CD4-positive, CD25-positive, alpha-beta regulatory T cell (primary cell): ENCODE results near the gene MICAL2. TPM values are rescaled to one million over a fixed set of nuclear protein-coding genes. Genes with fewer than 3 reads are reported as not detected.
A peak's percentile ranks its signal among the peaks of the same experiment; 100 is the strongest.

Experiments used
- ATAC-seq, 2 donors: fragments of 150-1000 bp; cut with Tn5 transposase; one replicate each; pipeline ENCODE4 v1.10.0; 2021; ENCODE audit warnings: low read depth in 2 of 2, moderate number of reproducible peaks in 2 of 2, moderate library complexity in 1 of 2
- DNase-seq, 3 donors: peaks; one replicate each; pipeline versions ENCODE4 v3.0.0 to v3.0.0-alpha.2; 2012 to 2022; ENCODE audit warnings: mixed read lengths in 1 of 3
- H3K27ac ChIP-seq: one replicate; pipeline ENCODE4 v1.7.0; 2013; ENCODE audit warnings: mild to moderate bottlenecking, low read length; ENCODE audit not compliant: insufficient read depth, poor library complexity, severe bottlenecking
- H3K27me3 ChIP-seq: one replicate; pipeline ENCODE4 v1.7.0; 2013; ENCODE audit warnings: low read length; ENCODE audit not compliant: control insufficient read depth, insufficient read depth
- H3K36me3 ChIP-seq: one replicate; pipeline ENCODE4 v1.7.0; 2013; ENCODE audit warnings: mild to moderate bottlenecking, low read length, moderate library complexity; ENCODE audit not compliant: control insufficient read depth, insufficient read depth
- H3K4me1 ChIP-seq: 2 replicates; pipeline ENCODE4 v1.7.0; 2013; ENCODE audit warnings: mild to moderate bottlenecking, low read length; ENCODE audit not compliant: insufficient read depth, control insufficient read depth, poor library complexity, severe bottlenecking
- H3K4me3 ChIP-seq: one replicate; pipeline ENCODE4 v1.7.0; 2013; ENCODE audit warnings: low read depth, mild to moderate bottlenecking, low read length, moderate library complexity
- H3K9me3 ChIP-seq, 2 experiments: 1 replicate in 1 of 2; 2 replicates in 1 of 2; pipeline ENCODE4 v1.7.0; 2013; ENCODE audit warnings: low read length in 2 of 2, mild to moderate bottlenecking in 1 of 2, moderate library complexity in 1 of 2; ENCODE audit not compliant: control insufficient read depth in 2 of 2
- H3K27ac Mint-ChIP-seq, 3 donors: one replicate each; pipeline ENCODE4 v1.8.0; 2020 to 2022; ENCODE audit warnings: mild to moderate bottlenecking in 3 of 3, mixed read lengths in 3 of 3, moderate library complexity in 2 of 3
- H3K27me3 Mint-ChIP-seq: one replicate; pipeline ENCODE4 v1.8.0; 2022; ENCODE audit warnings: mild to moderate bottlenecking, mixed read lengths
- H3K36me3 Mint-ChIP-seq: one replicate; pipeline ENCODE4 v1.8.0; 2020; ENCODE audit warnings: mixed read lengths
- H3K4me1 Mint-ChIP-seq, 4 donors: one replicate each; pipeline ENCODE4 v1.8.0; 2020 to 2022; ENCODE audit warnings: mixed read lengths in 4 of 4, mild to moderate bottlenecking in 1 of 4
- H3K4me3 Mint-ChIP-seq, 4 donors: one replicate each; pipeline ENCODE4 v1.8.0; 2020 to 2022; ENCODE audit warnings: mild to moderate bottlenecking in 4 of 4, mixed read lengths in 4 of 4, moderate library complexity in 3 of 4
- H3K9me3 Mint-ChIP-seq, 7 donors: one replicate each; pipeline ENCODE4 v1.8.0; 2020 to 2022; ENCODE audit warnings: mixed read lengths in 7 of 7, mild to moderate bottlenecking in 3 of 7, moderate library complexity in 2 of 7
- polyA plus RNA-seq, 4 donors: library from polyadenylated mRNA; unstranded; fragments of 300-500 nt; fragmentation: Illumina TruSeq; gene quantifications; one replicate each; pipeline ENCODE4 v1.2.3, GENCODE V29; 2021
- total RNA-seq: library from RNA; stranded (reverse); gene quantifications from one replicate; pipeline ENCODE4 v1.2.3, GENCODE V29; 2022

MICAL2 gene
- total and polyA plus RNA-seq, 5 donors from 2014 or later, result 15.9 to 67.5 (median 24.4) TPM

DNA sequence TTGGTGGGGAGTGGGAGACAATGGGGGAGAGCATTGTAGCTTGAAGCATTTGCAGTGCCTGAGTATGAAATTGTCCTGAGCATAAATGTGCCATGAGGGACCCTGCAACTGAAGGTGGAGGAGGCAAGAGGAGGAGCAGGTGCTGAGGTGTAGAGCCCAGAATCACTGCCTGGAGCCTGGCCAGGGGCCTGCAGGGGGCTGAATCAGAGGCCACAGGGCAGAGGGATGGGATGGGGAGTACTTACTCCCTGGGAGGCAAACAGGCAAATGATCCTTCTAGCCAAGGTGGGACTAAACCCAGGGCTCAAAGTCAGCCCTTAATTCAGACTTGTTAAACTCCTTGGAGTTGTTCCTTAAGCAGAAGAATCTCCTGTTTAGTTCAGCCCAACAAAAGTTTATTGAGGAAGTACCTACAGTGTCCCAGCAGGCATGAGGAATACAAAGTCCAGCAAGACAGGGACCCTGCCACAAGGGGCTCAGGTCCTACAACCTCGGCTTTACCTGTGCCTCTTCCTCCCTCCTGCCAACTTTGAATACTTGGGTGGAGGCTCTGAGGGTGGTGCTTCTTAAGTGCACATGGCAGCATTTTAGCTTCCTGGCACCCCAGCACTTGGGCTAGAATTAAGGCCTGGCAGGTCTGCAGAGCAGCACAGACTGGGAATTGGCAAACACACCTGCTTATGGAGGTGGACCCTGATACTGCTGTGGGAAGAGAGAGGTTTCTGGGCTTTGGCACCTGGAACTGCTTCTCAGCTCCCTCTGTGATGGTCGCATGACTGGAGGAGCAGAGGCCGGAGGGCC lies 20.0 kb downstream of the MICAL2 start:
- H3K27ac ChIP-seq, result no peak overlapping the region
- no peaks in the 10 kb centered on the region for H3K27me3 Mint-ChIP-seq
- H3K27ac Mint-ChIP-seq, result no peak overlapping the region
- peaks cover 12 to 18% (median 15%) of the 10 kb centered on the region in 4 donors for H3K4me1 Mint-ChIP-seq
- DNase-seq (peak in 1 of 3 donors; percentile 41), ATAC-seq (no peak)
- H3K4me1 ChIP-seq, result peaks cover 10% of the 10 kb centered on the region
- no peak overlapping the region for H3K4me3 ChIP-seq
- H3K9me3 ChIP-seq, result no peaks in the 10 kb centered on the region
- H3K36me3 Mint-ChIP-seq, result no peaks in the 10 kb centered on the region
- no peaks in the 10 kb centered on the region for H3K9me3 Mint-ChIP-seq
- H3K36me3 ChIP-seq, result no peaks in the 10 kb centered on the region
- no peak overlapping the region for H3K4me3 Mint-ChIP-seq
- no peaks in the 10 kb centered on the region for H3K27me3 ChIP-seq

DNA sequence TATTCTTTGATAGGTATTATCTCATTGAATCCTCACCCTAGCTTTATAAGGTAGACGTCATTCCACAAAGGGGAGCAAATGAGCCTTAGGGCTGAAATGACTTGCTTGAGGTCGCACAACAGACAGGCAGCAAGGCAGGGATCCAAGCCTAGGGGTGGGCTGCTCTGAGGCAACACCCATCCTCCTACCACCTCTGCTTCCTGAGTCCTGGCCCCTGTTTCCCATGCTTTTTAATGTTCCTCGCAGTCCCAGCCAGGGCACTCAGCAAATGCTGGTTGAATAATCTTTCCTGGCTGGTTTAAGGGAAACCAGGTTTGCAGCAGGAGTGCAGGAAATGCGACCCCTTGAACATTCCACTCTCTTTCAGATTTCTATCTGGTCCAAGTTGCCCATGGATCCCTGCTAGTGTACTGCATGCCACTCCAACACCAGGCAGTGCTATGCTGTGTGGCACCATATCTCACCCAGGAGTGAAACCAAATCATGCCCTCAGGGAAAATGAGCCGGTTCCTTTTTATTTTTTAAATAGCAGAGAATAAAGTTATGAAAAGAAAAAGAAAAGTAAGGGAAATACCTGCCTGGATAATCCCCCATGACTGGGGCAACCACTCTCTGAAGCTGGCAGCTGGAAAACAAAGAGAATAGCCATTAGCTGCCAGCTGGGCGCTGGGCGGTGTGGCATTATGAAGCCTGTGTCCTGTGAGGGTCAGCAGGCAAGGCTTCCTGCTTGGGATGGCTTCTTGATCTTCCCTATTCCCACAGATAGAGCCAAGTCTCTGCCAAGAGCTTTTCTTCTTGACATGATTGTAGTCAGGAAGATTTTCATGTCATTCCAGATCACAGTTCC lies 21.8 kb downstream of the MICAL2 start:
- Histone ChIP-seq H3K9me3 (no peaks in the 10 kb centered on the region), H3K27me3 (no peaks in the 10 kb centered on the region), H3K4me1 (peaks cover 10% of the 10 kb centered on the region), H3K36me3 (no peaks in the 10 kb centered on the region), H3K4me3 (no peak overlapping the region), H3K27ac (no peak overlapping the region)
- H3K36me3 Mint-ChIP-seq, result no peaks in the 10 kb centered on the region
- no peak for ATAC-seq
- no peaks in the 10 kb centered on the region for H3K27me3 Mint-ChIP-seq
- H3K27ac Mint-ChIP-seq, result peak overlapping the region in 1 of 3 donors; percentile 31
- no peak overlapping the region for H3K4me3 Mint-ChIP-seq
- no peaks in the 10 kb centered on the region for H3K9me3 Mint-ChIP-seq
- H3K4me1 Mint-ChIP-seq, result peaks cover 7 to 15% (median 12%) of the 10 kb centered on the region in 4 donors
- no peak for DNase-seq

DNA sequence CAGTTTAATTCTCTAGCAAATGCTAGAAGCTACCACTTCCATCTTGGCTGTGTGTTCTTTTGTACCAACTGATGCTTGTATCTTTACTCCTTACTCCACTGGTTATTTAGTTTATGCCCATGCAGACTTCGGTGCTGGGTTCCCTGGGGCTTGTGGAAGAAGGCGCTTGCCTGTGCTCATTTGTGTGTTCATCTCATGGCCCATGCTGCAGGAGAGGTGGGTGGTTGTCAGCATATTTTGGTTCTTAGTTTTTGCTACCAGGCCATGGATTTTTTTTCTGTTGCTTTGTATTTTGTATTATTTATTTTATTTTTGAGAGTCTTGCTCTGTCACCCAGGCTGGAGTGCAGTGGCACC lies 22.4 kb downstream of the MICAL2 start:
- no peak for DNase-seq
- Histone ChIP-seq H3K27me3 (no peaks in the 10 kb centered on the region), H3K27ac (no peak overlapping the region), H3K4me1 (peaks cover 10% of the 10 kb centered on the region), H3K36me3 (no peaks in the 10 kb centered on the region), H3K9me3 (no peaks in the 10 kb centered on the region), H3K4me3 (no peak overlapping the region)
- H3K27me3 Mint-ChIP-seq, result no peaks in the 10 kb centered on the region
- H3K4me3 Mint-ChIP-seq, result no peak overlapping the region
- peaks cover 4 to 17% (median 12%) of the 10 kb centered on the region in 4 donors for H3K4me1 Mint-ChIP-seq
- no peaks in the 10 kb centered on the region for H3K36me3 Mint-ChIP-seq
- ATAC-seq, result no peak
- H3K9me3 Mint-ChIP-seq, result no peaks in the 10 kb centered on the region
- peak overlapping the region in 1 of 3 donors; percentile 31 for H3K27ac Mint-ChIP-seq

DNA sequence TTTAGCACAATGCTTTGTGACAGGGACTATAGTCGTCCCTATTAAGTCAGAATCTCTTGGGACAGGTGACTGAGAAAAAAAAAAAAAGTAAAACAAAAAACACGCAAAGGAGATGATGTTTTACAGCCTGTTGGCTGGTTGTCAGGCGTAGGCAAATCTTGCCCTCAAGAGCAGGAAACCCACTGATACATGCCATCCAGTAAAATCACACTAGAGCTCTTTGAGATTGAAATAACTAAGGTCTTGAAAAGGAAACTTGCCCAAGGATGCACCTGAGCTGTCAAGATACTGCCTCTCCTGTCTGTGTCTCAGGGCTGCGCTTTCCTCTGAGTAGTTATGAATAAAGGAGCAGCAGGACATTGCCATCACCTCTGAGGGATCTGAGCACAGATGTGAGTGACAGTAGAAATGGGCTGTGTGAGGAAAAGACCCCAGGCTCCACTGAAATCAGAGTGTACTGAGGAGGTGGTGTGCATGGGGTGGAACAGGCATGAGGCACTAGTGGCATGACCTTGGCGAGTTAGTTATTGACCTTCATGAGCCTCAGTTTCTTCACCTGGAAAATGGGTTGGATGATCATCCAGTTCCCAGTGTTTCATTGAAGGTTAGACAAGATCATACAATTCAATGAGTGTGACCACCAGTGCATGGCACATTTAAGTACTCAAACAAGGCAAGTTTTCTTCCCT lies 23.3 kb downstream of the MICAL2 start:
- no peaks in the 10 kb centered on the region for H3K36me3 ChIP-seq
- Mint-ChIP-seq H3K4me3 (peak overlapping the region in 1 of 4 donors; percentile 6), H3K4me1 (peaks cover 4 to 21% (median 14%) of the 10 kb centered on the region in 4 donors), H3K9me3 (no peaks in the 10 kb centered on the region), H3K27me3 (no peaks in the 10 kb centered on the region), H3K27ac (peak overlapping the region in 1 of 3 donors; percentile 61), H3K36me3 (no peaks in the 10 kb centered on the region)
- H3K27ac ChIP-seq, result no peak overlapping the region
- no peak overlapping the region for H3K4me3 ChIP-seq
- no peaks in the 10 kb centered on the region for H3K9me3 ChIP-seq
- peaks cover 10% of the 10 kb centered on the region for H3K4me1 ChIP-seq
- DNase-seq (peak in 2 of 3 donors; percentile 28 to 42), ATAC-seq (peak in 1 of 2 donors; percentile 16)
- H3K27me3 ChIP-seq, result no peaks in the 10 kb centered on the region

DNA sequence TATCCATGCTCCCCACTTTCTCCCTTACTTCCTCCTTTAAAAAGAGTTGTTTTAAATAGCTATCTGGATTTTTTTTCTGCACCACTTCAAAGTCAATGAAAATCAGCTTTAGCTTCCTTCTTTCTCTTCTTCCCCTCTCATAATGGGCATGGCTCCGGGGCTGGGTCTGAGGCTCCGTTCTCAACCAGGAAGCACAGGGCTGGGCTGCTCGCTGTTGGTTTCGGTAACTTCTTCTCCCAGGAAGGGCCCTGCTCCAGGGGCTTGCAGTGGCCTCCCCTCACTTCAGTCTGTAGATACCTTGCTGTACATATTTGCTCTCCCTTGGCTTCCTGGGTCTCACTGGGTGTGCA lies 23.8 kb downstream of the MICAL2 start:
- H3K9me3 ChIP-seq, result no peaks in the 10 kb centered on the region
- H3K4me3 ChIP-seq, result no peak overlapping the region
- no peaks in the 10 kb centered on the region for H3K36me3 ChIP-seq
- H3K27me3 ChIP-seq, result no peaks in the 10 kb centered on the region
- peaks cover 4 to 21% (median 14%) of the 10 kb centered on the region in 4 donors for H3K4me1 Mint-ChIP-seq
- H3K27me3 Mint-ChIP-seq, result no peaks in the 10 kb centered on the region
- no peak overlapping the region for H3K4me3 Mint-ChIP-seq
- H3K27ac Mint-ChIP-seq, result peak overlapping the region; percentile 17 to 61 (median 58)
- no peaks in the 10 kb centered on the region for H3K9me3 Mint-ChIP-seq
- ATAC-seq (peak in 1 of 2 donors; percentile 23), DNase-seq (no peak)
- no peaks in the 10 kb centered on the region for H3K36me3 Mint-ChIP-seq
- H3K4me1 ChIP-seq, result peaks cover 10% of the 10 kb centered on the region
- no peak overlapping the region for H3K27ac ChIP-seq

DNA sequence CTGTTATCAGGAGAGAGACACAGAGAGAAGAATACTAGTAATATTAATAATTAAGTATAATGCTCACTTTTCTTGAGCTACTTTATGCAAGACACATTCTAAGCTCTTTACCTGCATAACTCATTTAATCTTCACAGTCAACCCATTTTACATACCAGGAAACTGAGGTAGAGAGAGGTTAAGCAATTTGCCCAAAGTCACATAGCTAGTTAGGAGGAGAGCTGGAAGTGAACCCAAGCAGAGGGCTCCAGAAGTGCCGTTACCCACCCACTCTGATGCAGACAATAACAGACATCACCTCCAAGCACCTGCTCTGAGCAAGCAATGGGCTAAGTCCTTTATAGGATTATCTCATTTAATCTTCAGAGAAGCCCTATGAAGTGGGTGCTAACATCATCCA lies 24.8 kb downstream of the MICAL2 start:
- Histone ChIP-seq H3K36me3 (no peaks in the 10 kb centered on the region), H3K27ac (no peak overlapping the region), H3K27me3 (no peaks in the 10 kb centered on the region), H3K9me3 (no peaks in the 10 kb centered on the region), H3K4me1 (peaks cover 10% of the 10 kb centered on the region), H3K4me3 (no peak overlapping the region)
- Mint-ChIP-seq H3K27ac (no peak overlapping the region), H3K27me3 (no peaks in the 10 kb centered on the region), H3K4me3 (no peak overlapping the region), H3K9me3 (no peaks in the 10 kb centered on the region), H3K36me3 (no peaks in the 10 kb centered on the region), H3K4me1 (peaks cover 9 to 21% (median 14%) of the 10 kb centered on the region in 4 donors)
- no peak for ATAC-seq
- no peak for DNase-seq

DNA sequence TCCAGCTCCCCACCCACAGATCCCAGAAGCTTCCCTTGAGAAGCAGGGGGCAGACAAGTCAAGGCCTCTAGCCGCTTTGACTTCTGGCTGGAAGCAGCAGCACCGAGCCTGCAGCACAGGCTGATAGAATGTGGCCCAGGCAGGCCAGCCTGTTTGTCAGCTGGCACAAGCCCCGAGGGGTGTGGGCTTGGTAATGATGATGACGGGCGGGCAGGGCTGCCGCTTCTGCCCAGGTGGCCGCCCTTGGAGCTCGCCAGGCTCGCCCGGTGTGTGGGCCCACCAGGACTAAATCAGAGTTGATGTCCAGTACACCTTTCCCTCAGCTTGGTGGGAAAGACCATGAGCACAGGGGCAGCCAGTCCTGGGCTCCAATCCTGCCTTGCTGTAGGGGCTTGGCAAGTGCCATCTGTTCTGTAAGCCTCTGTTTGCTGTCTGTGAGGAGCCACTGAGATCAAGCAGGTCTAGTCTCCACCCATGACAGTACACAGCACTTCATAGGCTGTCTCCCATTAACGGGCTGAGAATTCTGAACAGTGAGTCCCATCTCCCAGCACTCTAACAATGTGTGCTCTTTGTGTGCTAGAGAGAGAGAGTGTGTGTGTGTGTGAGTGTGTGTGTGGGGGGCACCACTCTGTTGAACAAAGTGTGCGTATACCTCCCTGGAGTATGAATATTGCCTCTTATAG lies 26.8 kb downstream of the MICAL2 start:
- H3K4me3 Mint-ChIP-seq, result no peak overlapping the region
- no peaks in the 10 kb centered on the region for H3K9me3 Mint-ChIP-seq
- no peak overlapping the region for H3K27ac Mint-ChIP-seq
- no peaks in the 10 kb centered on the region for H3K27me3 Mint-ChIP-seq
- H3K4me1 Mint-ChIP-seq, result peaks cover 18 to 34% (median 27%) of the 10 kb centered on the region in 4 donors
- Histone ChIP-seq H3K4me1 (peaks cover 19% of the 10 kb centered on the region), H3K9me3 (no peaks in the 10 kb centered on the region), H3K27me3 (no peaks in the 10 kb centered on the region), H3K4me3 (no peak overlapping the region), H3K27ac (no peak overlapping the region), H3K36me3 (no peaks in the 10 kb centered on the region)
- ATAC-seq (no peak), DNase-seq (no peak)
- no peaks in the 10 kb centered on the region for H3K36me3 Mint-ChIP-seq
